GM12874 (cell line): ENCODE data around the gene TRRAP.
A peak's percentile ranks its signal among the peaks of the same experiment; 100 is the strongest.

Experiments used
- CTCF ChIP-seq: IDR thresholded peaks from 2 replicates; pipeline ENCODE4 v1.5.1; 2011; ENCODE audit warnings: low read depth, mild to moderate bottlenecking, control low read depth, low read length, moderate library complexity; ENCODE audit not compliant: insufficient read depth

Gene TRRAP

DNA sequence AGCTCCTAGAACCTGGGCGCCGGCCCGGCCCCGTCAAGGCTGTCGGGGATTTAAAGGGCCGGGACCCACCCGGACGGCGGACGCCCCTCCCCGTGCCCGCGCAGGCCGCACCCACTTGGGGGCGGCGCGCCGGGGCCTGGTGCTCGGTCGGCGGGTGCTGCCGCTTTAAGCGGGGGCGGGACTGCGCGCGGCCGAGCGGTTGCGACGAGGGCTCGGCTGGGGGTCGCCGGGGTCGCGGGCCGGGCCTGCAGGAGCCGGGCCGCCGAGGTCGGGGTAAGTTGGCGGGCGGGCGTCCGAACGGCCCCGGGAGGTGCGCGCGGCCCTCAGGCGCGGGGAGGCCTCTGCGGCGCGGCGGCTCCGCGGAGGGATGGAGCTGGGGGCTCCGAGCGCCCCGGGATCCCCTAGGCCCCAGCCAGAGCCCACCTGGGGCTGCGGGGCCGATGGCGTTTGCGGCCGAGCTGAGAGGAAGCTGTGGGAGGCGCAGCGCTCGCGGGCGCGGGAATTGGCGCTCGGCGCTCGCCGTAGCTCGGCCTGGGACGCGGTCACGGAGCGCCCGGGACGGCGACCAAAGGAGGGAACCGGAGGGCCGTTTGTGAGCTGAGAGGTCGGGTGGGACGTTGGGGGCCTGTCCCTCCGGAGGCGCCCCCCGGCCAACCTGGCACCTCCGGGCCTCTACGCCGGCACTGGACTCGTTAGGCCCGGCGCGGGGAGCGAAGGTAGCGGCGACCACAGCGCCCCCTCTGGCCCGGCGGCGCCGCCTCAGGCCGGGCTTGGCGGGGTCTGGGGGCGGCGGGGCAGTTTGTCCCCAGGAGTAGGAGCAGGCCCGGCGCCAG is at the start of gene TRRAP:
Gene TRRAP (plus strand): TSS at position 168 of the 833 bp plus-strand sequence. CDS start 2,619 bp downstream, outside the sequence.
- TF ChIP-seq CTCF, result peak; percentile 96

GRCh38 chr7:98830972-98831548 is 47.3 kb upstream of the TRRAP start:
- no peak for TF ChIP-seq CTCF

DNA sequence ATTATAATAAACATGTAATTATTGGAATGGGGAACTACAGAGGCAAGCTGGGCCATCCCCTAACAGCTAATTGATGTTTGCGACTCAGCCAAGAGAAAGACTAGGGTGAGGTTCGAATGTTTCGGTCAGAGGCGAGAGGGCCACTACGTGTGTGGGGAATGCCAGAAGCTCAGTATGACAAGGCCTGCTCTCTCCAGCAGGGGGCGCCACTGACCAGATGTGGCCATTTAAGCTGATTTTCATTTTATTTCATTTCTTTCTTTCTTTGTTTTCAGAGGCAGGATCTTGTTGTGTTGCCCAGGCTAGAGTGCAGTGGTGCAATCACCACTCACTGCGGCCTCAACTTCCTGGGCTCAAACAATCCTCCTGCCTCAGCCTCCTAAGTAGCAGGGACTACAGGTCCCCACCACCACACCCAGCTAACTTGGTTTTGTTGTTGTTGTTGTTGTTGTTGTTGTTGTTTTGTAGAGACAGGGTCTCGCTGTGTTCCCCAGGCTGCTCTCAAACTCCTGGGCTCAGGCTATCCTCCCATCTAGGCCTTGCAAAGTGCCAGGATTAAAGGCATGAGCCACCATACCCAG is 46.6 kb upstream of the TRRAP start:
- TF ChIP-seq CTCF, result peak; percentile 63

DNA sequence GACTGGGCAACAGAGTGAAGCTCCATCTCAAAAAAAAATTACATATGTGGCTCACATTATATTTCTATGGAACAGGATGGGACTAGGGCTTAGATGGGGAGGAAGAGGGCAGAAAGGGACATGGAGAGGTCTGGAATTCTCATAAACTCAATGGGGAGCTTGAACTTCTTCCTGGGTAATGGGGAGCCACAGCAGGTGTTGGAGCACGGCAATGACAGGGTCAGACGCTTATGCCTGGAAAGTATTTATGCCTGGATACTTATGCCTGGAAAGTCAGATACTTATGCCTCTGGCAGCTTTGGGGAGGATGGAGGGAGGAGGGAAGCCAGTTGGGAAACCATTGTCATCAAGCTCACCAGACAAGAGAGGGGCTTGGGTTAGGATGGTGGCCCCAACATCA is 45.3 kb upstream of the TRRAP start:
- no peak for TF ChIP-seq CTCF

- no peak for TF ChIP-seq CTCF
Observed at GRCh38 chr7:98834949-98835348, 43.4 kb upstream of the TRRAP start.

GRCh38 chr7:98836811-98837629 is 41.3 kb upstream of the TRRAP start:
- peak; percentile 83 for TF ChIP-seq CTCF

DNA sequence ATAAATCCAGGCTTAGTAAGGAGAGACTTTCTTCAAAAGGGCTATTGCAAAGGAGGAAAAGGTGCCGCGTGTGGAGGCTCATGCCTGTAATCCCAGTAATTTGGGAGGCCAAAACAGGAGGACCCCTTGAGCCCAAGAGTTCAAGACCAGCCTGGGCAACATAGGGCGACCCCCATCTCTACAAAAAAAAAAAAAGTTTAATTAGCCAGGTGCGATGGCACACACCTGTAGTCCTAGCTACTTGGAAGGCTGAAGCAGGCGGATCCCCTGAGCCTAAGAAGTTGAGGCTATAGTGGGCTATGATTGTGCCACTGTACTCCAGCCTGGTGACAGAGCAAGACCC is 40.7 kb upstream of the TRRAP start:
- TF ChIP-seq CTCF, result no peak
